K562 (cell line): ENCODE data around the gene ABT1. TPM values are rescaled to one million over a fixed set of nuclear protein-coding genes. Genes with fewer than 3 reads are reported as not detected.

Experiments
- AFF1 ChIP-seq, 2 experiments: fragments of 450-650 bp; IDR thresholded peaks; 2 replicates each; pipeline ENCODE4 v1.6.1; 2018; ENCODE audit warnings: mild to moderate bottlenecking in 2 of 2, low read depth in 1 of 2; ENCODE audit not compliant: partially characterized antibody in 2 of 2
- ATF6 ChIP-seq: sonication (generic); formaldehyde crosslinking; IDR thresholded peaks from 2 replicates; pipeline ENCODE4 v1.4.0; 2020; ENCODE audit warnings: mild to moderate bottlenecking, missing genetic modification reagents
- COPS2 ChIP-seq: fragments of 450-650 bp; conservative IDR thresholded peaks from 2 replicates; pipeline ENCODE4 v1.6.1; 2016; ENCODE audit warnings: mild to moderate bottlenecking, moderate library complexity
- CTCF ChIP-seq, 3 experiments: IDR thresholded peaks in 2 of 3; conservative IDR thresholded peaks in 1 of 3; 2 replicates each; pipeline ENCODE4 v1.5.1; 2011 to 2012; ENCODE audit warnings: low read length in 3 of 3, mild to moderate bottlenecking in 3 of 3, control low read depth in 2 of 3, improper control_type of control experiment in 1 of 3, inconsistent platforms in 1 of 3, low read depth in 1 of 3, mixed read lengths in 1 of 3, moderate library complexity in 1 of 3; ENCODE audit not compliant: insufficient read depth in 2 of 3
- CUX1 ChIP-seq: fragments of 200-800 bp; sonication (Bioruptor generic); IDR thresholded peaks from 2 replicates; pipeline ENCODE4 v1.6.1; 2016; ENCODE audit warnings: missing genetic modification characterization, missing compliant biosample characterization
- ELK3 ChIP-seq: fragments of 450-650 bp; formaldehyde crosslinking; IDR thresholded peaks from 2 replicates; pipeline ENCODE4 v1.4.0; 2020; ENCODE audit warnings: mild to moderate bottlenecking
- GATAD2B ChIP-seq: fragments of 450-650 bp; IDR thresholded peaks from 2 replicates; pipeline ENCODE4 v1.6.1; 2017; ENCODE audit warnings: mild to moderate bottlenecking, borderline replicate concordance
- ILK ChIP-seq: fragments of 450-650 bp; IDR thresholded peaks from 2 replicates; pipeline ENCODE4 v1.6.1; 2016; ENCODE audit warnings: missing genetic modification characterization, low read depth, mild to moderate bottlenecking, missing compliant biosample characterization, moderate library complexity, borderline replicate concordance
- MBD2 ChIP-seq: sonication (generic); IDR thresholded peaks from 2 replicates; pipeline ENCODE4 v1.6.1; 2016; ENCODE audit warnings: low read depth, borderline replicate concordance
- RBFOX2 ChIP-seq: fragments of 200-400 bp; formaldehyde crosslinking; IDR thresholded peaks from 2 replicates; pipeline ENCODE4 v1.6.1; 2017; ENCODE audit warnings: low read depth, mild to moderate bottlenecking, low read length, moderate library complexity
- RHOXF2B ChIP-seq: fragments of 250-450 bp; sonication (Bioruptor Pico); conservative IDR thresholded peaks from 2 replicates; pipeline ENCODE4 v1.5.1; 2021
- TAF15 ChIP-seq: fragments of 200-400 bp; formaldehyde crosslinking; IDR thresholded peaks from 2 replicates; pipeline ENCODE4 v1.6.1; 2017; ENCODE audit warnings: mild to moderate bottlenecking, low read depth, low read length, moderate library complexity
- YBX1 ChIP-seq: fragments of 450-650 bp; IDR thresholded peaks from 2 replicates; pipeline ENCODE4 v1.7.1; 2016; ENCODE audit warnings: mild to moderate bottlenecking
- polyA plus RNA-seq, 8 experiments: library from polyadenylated mRNA; depleted of rRNA in 4 of 8; stranded (reverse) in 5 of 8; unstranded in 3 of 8; fragments of >200 nt; fragmentation: Nextera tagmentation in 2 of 8; fragmentation: Illumina TruSeq in 1 of 8; extraction: Ambion mirVana in 2 of 8; extraction: Trizol in 1 of 8; gene quantifications; 2 replicates each; pipeline versions ENCODE4 v1.2.1 to v1.2.3, GENCODE V29; 2011 to 2014; ENCODE audit warnings: inconsistent platforms in 1 of 8, missing spikeins in 1 of 8
- total RNA-seq, 7 experiments: library from RNA; depleted of rRNA in 6 of 7; stranded (reverse); fragments of >200 nt in 6 of 7; fragmentation: Illumina TruSeq in 2 of 7; extraction: Trizol in 2 of 7; gene quantifications; 2 replicates each; pipeline versions ENCODE4 v1.2.1 to v1.2.3, GENCODE V29; 2011 to 2021; ENCODE audit warnings: low replicate concordance in 1 of 7

Gene ABT1
- total and polyA plus RNA-seq, 9 of the 15 experiments (the other 6 are each of a cell fraction or from before 2014, with no cell fraction given): 8.8 to 52.7 (median 40.7) TPM

- TF ChIP-seq ELK3 (CRISPR knock-in tag) (no peak), RHOXF2B (peak; percentile 87; the same call in 1 of the 2 replicates), GATAD2B (no peak; the same call in 1 of the 2 replicates), CUX1 (CRISPR knock-in tag) (no peak), ILK (tag) (no peak), AFF1 (IDR thresholded peaks at IDR 0.05; ENCODE audit: low read depth in 1 of 2, partially characterized antibody in 2 of 2) (no peak), YBX1 (no peak), RBFOX2 (no peak), MBD2 (no peak; the same call in 1 of the 2 replicates), CTCF (IDR thresholded peaks at IDR 0.05 in 2 of 3, conservative IDR thresholded peaks at IDR 0.05 in 1 of 3; ENCODE audit: insufficient read depth in 2 of 3, low read depth in 1 of 3, low read length in 3 of 3) (0 out of 6 replicates have a peak, but pooled peaks of 1 of the 3 experiments have one; percentile 8), COPS2 (no peak), ATF6 (CRISPR knock-in tag) (no peak), TAF15 (no peak)
These were observed 21.2 kb upstream of the ABT1 start (continued) for GRCh38 chr6:26575494-26575939.
